ENCODE measurements around the gene TANGO6. TPM values are rescaled to one million over a fixed set of nuclear protein-coding genes. Genes with fewer than 3 reads are reported as not detected.

Gene TANGO6
- polyA plus RNA-seq, 1 donor (not counting 4 experiments of a cell fraction or from before 2014, with no cell fraction given) = 13.1 TPM

- H3K4me1 ChIP-seq (ENCODE audit: control insufficient read depth, extremely low read depth, insufficient read depth, low read length) = no peaks in the 10 kb centered on the region
- no peak for TF ChIP-seq CTCF (optimal IDR thresholded peaks at IDR 0.05 in 1 of 3, IDR thresholded peaks at IDR 0.05 in 1 of 3, conservative IDR thresholded peaks at IDR 0.05 in 1 of 3; ENCODE audit: extremely low read depth in 1 of 3, insufficient read depth in 2 of 3, low read length in 3 of 3)
- no peak for TF ChIP-seq EZH2 (IDR thresholded peaks at IDR 0.05; ENCODE audit: low read length)
- H3K36me3 ChIP-seq (ENCODE audit: control insufficient read depth in 2 of 2, extremely low read depth in 1 of 2, insufficient read depth in 2 of 2, low read length in 2 of 2) = peaks cover 8 to 11% of the 10 kb centered on the region in 2 experiments
- H3K9me1 ChIP-seq (ENCODE audit: control insufficient read depth, extremely low read depth, insufficient read depth, low read length) = no peaks in the 10 kb centered on the region
- H2AFZ ChIP-seq (ENCODE audit: control insufficient read depth, low read length) = no peak overlapping the region
- H3K4me3 ChIP-seq (ENCODE audit: control insufficient read depth in 2 of 3, extremely low read depth in 1 of 3, insufficient read depth in 2 of 3, low read depth in 1 of 3, low read length in 3 of 3) = no peak overlapping the region
- FAIRE-seq = no peak
- no peaks in the 10 kb centered on the region for H4K20me1 ChIP-seq (ENCODE audit: control insufficient read depth, extremely low read depth, insufficient read depth, low read length)
- no peaks in the 10 kb centered on the region for H3K27me3 ChIP-seq (ENCODE audit: control insufficient read depth, extremely low read depth, insufficient read depth, low read length)
- no peak for DNase-seq (ENCODE audit: low read depth, low spot score)
- no peak overlapping the region for H3K27ac ChIP-seq (ENCODE audit: control insufficient read depth, insufficient read depth, low read length)
- no peaks in the 10 kb centered on the region for H3K79me2 ChIP-seq (ENCODE audit: control insufficient read depth, insufficient read depth, low read length)
- no peak overlapping the region for H3K9ac ChIP-seq (ENCODE audit: control insufficient read depth, extremely low read depth, insufficient read depth, low read length)
- dilution Hi-C loops (cut with MboI; ENCODE audit: extremely low pct_ligation_motif_present, low sequenced_read_pairs) = no loop called here
- no peaks in the 10 kb centered on the region for H3K9me3 ChIP-seq (ENCODE audit: control insufficient read depth, low read depth, low read length)
- no peak overlapping the region for H3K4me2 ChIP-seq (ENCODE audit: control insufficient read depth, extremely low read depth, insufficient read depth, low read depth, low read length)
Measured at GRCh38 chr16:68875871-68876270, 32.5 kb downstream of the TANGO6 start.

- H3K4me1 ChIP-seq (ENCODE audit: control insufficient read depth, extremely low read depth, insufficient read depth, low read length) = no peaks in the 10 kb centered on the region
- FAIRE-seq (no peak), DNase-seq (ENCODE audit: low read depth, low spot score) (no peak)
- peaks cover 2 to 6% of the 10 kb centered on the region in 2 experiments for H3K36me3 ChIP-seq (ENCODE audit: control insufficient read depth in 2 of 2, extremely low read depth in 1 of 2, insufficient read depth in 2 of 2, low read length in 2 of 2)
- no peaks in the 10 kb centered on the region for H3K9me1 ChIP-seq (ENCODE audit: control insufficient read depth, extremely low read depth, insufficient read depth, low read length)
- no peak overlapping the region for H3K27ac ChIP-seq (ENCODE audit: control insufficient read depth, insufficient read depth, low read length)
- H3K4me3 ChIP-seq (ENCODE audit: control insufficient read depth in 2 of 3, extremely low read depth in 1 of 3, insufficient read depth in 2 of 3, low read depth in 1 of 3, low read length in 3 of 3) = no peak overlapping the region
- TF ChIP-seq CTCF (optimal IDR thresholded peaks at IDR 0.05 in 1 of 3, IDR thresholded peaks at IDR 0.05 in 1 of 3, conservative IDR thresholded peaks at IDR 0.05 in 1 of 3; ENCODE audit: extremely low read depth in 1 of 3, insufficient read depth in 2 of 3, low read length in 3 of 3) (no peak), EZH2 (IDR thresholded peaks at IDR 0.05; ENCODE audit: low read length) (no peak)
- H3K27me3 ChIP-seq (ENCODE audit: control insufficient read depth, extremely low read depth, insufficient read depth, low read length) = no peaks in the 10 kb centered on the region
- H2AFZ ChIP-seq (ENCODE audit: control insufficient read depth, low read length) = no peak overlapping the region
- H3K9me3 ChIP-seq (ENCODE audit: control insufficient read depth, low read depth, low read length) = no peaks in the 10 kb centered on the region
- dilution Hi-C loops (cut with MboI; ENCODE audit: extremely low pct_ligation_motif_present, low sequenced_read_pairs) = no loop called here
- H3K79me2 ChIP-seq (ENCODE audit: control insufficient read depth, insufficient read depth, low read length) = no peaks in the 10 kb centered on the region
- no peak overlapping the region for H3K4me2 ChIP-seq (ENCODE audit: control insufficient read depth, extremely low read depth, insufficient read depth, low read depth, low read length)
- no peak overlapping the region for H3K9ac ChIP-seq (ENCODE audit: control insufficient read depth, extremely low read depth, insufficient read depth, low read length)
- no peaks in the 10 kb centered on the region for H4K20me1 ChIP-seq (ENCODE audit: control insufficient read depth, extremely low read depth, insufficient read depth, low read length)
Measured at GRCh38 chr16:68883685-68884084, 40.4 kb downstream of the TANGO6 start.

Measured in keratinocyte (primary cell).